NCI-H82 (cell line): Measurements from ENCODE around the gene CTNND2.

Source experiments
- DNase-seq: peaks from one replicate; lab custom pipeline; 2025; lab: John Stamatoyannopoulos, UW

The CTNND2 gene

GRCh38 chr5:10985091-10985720 lies 919.0 kb downstream of the CTNND2 start:
- DNase-seq, result no peak

- DNase-seq, result no peak
These were observed 920.1 kb downstream of the CTNND2 start for GRCh38 chr5:10984021-10984715.

- DNase-seq, result no peak
These were observed 921.6 kb downstream of the CTNND2 start for GRCh38 chr5:10982626-10983025.

GRCh38 chr5:10981932-10982331 lies 922.3 kb downstream of the CTNND2 start:
- no peak for DNase-seq

GRCh38 chr5:10977011-10977410 lies 927.2 kb downstream of the CTNND2 start:
- DNase-seq, result no peak

GRCh38 chr5:10975945-10976344 lies 928.3 kb downstream of the CTNND2 start:
- no peak for DNase-seq

GRCh38 chr5:10974850-10975249 lies 929.4 kb downstream of the CTNND2 start:
- no peak for DNase-seq

- no peak for DNase-seq
These were observed 930.9 kb downstream of the CTNND2 start for GRCh38 chr5:10973316-10973715.

GRCh38 chr5:10969684-10970180 lies 934.5 kb downstream of the CTNND2 start:
- DNase-seq, result no peak

GRCh38 chr5:10964806-10965205 lies 939.4 kb downstream of the CTNND2 start:
- peak; percentile 22 for DNase-seq

GRCh38 chr5:10958728-10959127 lies 945.5 kb downstream of the CTNND2 start:
- DNase-seq, result no peak

GRCh38 chr5:10949856-10950630 lies 954.2 kb downstream of the CTNND2 start:
- DNase-seq, result no peak

GRCh38 chr5:10946050-10946449 lies 958.2 kb downstream of the CTNND2 start:
- peak; percentile 63 for DNase-seq

GRCh38 chr5:10941900-10942299 lies 962.3 kb downstream of the CTNND2 start:
- DNase-seq, result no peak

GRCh38 chr5:10936081-10936855 lies 968.0 kb downstream of the CTNND2 start:
- peak; percentile 47 for DNase-seq

- peak; percentile 59 for DNase-seq
These were observed 968.7 kb downstream of the CTNND2 start for GRCh38 chr5:10935536-10935935.

- no peak for DNase-seq
These were observed 969.4 kb downstream of the CTNND2 start for GRCh38 chr5:10934783-10935355.

- DNase-seq, result peak; percentile 87
These were observed 971.1 kb downstream of the CTNND2 start for GRCh38 chr5:10933121-10933520.

- DNase-seq, result no peak
These were observed 971.8 kb downstream of the CTNND2 start for GRCh38 chr5:10932426-10932825.

GRCh38 chr5:10927608-10928007 lies 976.6 kb downstream of the CTNND2 start:
- no peak for DNase-seq

- DNase-seq, result no peak
These were observed 980.9 kb downstream of the CTNND2 start for GRCh38 chr5:10923310-10923709.
